Gastroesophageal sphincter (tissue), 3 donors: ENCODE results near the gene IL16.

Experiments used
- CTCF ChIP-seq, 4 experiments: fragments of 200-600 bp in 2 of 4; fragments of 450-650 bp in 2 of 4; sonication (generic) in 1 of 4; IDR thresholded peaks; one replicate each; pipeline ENCODE4 v1.5.1; 2017 to 2019; ENCODE audit warnings: antibody characterized with exemption in 4 of 4, mild to moderate bottlenecking in 2 of 4, moderate library complexity in 2 of 4
- EP300 ChIP-seq: sonication (generic); formaldehyde crosslinking; IDR thresholded peaks from one replicate; pipeline ENCODE4 v1.6.1; 2017; ENCODE audit warnings: antibody characterized with exemption, mild to moderate bottlenecking
- POLR2A ChIP-seq, 2 donors: fragments of 450-650 bp; IDR thresholded peaks; one replicate each; pipeline ENCODE4 v1.6.1; 2017; ENCODE audit warnings: antibody characterized with exemption in 2 of 2, mild to moderate bottlenecking in 2 of 2, moderate library complexity in 1 of 2
- POLR2AphosphoS5 ChIP-seq: sonication (generic); formaldehyde crosslinking; IDR thresholded peaks from one replicate; pipeline ENCODE4 v1.6.1; 2017; ENCODE audit warnings: antibody characterized with exemption

GRCh38 chr15:81331600-81331999 is 134.9 kb downstream of the IL16 start:
- TF ChIP-seq EP300 (no peak), POLR2A (IDR thresholded peaks at IDR 0.05) (peak in 1 of 2 donors; percentile 7), CTCF (IDR thresholded peaks at IDR 0.05) (no peak), POLR2AphosphoS5 (no peak)
